Measurements from ENCODE around the gene WIPF1. TPM values are rescaled to one million over a fixed set of nuclear protein-coding genes. Genes with fewer than 3 reads are reported as not detected.

WIPF1 gene
- total RNA-seq, 6 experiments from 2014 or later: 33.0 to 41.7 (median 38.5) TPM

DNA sequence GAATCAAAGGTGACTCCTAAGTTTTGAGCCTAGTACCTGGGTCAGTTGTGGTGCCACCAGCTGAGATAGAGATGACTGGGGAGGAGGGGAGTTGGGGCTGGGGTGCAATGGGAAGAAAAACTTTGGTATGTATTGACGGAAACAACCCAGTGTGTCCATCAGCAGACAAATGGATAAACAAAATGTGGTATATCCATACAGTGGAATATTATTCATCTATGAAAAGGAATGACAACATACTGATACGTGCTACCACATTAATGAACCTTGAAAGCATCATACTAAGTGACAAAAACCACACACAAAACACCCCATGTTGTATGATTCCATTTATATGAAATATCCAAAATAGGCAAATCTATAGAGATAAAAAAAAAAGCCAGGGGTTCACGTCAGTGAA lies 69.6 kb downstream of the WIPF1 start:
- peaks cover 9% of the 10 kb centered on the region; the same call in 1 of the 2 replicates for H3K9me3 Mint-ChIP-seq
- H3K36me3 Mint-ChIP-seq (ENCODE audit: low read depth): peaks cover 9% of the 10 kb centered on the region
- H3K27me3 Mint-ChIP-seq (ENCODE audit: insufficient read depth): peaks cover 11% of the 10 kb centered on the region
- no peak for DNase-seq
- H3K27ac Mint-ChIP-seq: no peak overlapping the region
- H3K4me1 Mint-ChIP-seq (ENCODE audit: low read depth): peaks cover 14% of the 10 kb centered on the region
- TF ChIP-seq, protein P1, sequence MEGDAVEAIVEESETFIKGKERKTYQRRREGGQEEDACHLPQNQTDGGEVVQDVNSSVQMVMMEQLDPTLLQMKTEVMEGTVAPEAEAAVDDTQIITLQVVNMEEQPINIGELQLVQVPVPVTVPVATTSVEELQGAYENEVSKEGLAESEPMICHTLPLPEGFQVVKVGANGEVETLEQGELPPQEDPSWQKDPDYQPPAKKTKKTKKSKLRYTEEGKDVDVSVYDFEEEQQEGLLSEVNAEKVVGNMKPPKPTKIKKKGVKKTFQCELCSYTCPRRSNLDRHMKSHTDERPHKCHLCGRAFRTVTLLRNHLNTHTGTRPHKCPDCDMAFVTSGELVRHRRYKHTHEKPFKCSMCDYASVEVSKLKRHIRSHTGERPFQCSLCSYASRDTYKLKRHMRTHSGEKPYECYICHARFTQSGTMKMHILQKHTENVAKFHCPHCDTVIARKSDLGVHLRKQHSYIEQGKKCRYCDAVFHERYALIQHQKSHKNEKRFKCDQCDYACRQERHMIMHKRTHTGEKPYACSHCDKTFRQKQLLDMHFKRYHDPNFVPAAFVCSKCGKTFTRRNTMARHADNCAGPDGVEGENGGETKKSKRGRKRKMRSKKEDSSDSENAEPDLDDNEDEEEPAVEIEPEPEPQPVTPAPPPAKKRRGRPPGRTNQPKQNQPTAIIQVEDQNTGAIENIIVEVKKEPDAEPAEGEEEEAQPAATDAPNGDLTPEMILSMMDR (IDR thresholded peaks at IDR 0.05): no peak
- no peak overlapping the region for H3K4me3 Mint-ChIP-seq

DNA sequence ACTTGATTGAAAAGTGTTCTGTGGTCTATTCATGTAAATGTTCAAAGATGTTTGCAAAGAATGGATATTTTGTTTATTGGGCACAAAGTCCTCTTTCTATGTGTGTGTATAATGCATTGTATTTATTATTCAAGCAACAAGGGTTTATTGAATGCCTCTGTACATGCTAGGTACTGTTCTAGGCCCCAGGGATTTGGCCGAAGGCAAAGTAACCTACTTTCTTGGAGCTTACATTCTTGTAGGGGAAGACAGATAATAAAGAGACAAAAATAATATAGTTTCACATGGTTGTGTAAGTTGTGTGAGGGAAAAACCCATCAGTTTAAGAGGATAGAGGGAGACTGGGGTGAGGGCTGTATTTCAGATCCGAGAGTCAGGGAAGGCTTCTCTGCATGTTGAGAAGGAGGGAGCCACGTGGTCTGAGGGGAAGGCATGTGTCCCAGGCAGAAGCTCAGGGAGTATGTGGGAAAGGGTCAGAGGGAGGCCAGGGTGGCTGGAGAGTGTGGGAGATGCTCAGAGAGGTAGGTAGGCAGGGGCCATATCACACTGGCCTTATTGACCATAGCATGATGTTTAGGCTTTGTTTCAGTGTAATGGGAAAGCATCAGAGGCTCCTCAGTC lies 70.4 kb downstream of the WIPF1 start:
- H3K36me3 Mint-ChIP-seq (ENCODE audit: low read depth): peaks cover 9% of the 10 kb centered on the region
- no peak overlapping the region for H3K4me3 Mint-ChIP-seq
- H3K9me3 Mint-ChIP-seq: peaks cover 9% of the 10 kb centered on the region; the same call in 1 of the 2 replicates
- no peak for DNase-seq
- H3K27ac Mint-ChIP-seq: no peak overlapping the region
- TF ChIP-seq, protein P1 (IDR thresholded peaks at IDR 0.05): no peak
- peaks cover 11% of the 10 kb centered on the region for H3K4me1 Mint-ChIP-seq (ENCODE audit: low read depth)
- H3K27me3 Mint-ChIP-seq (ENCODE audit: insufficient read depth): peaks cover 11% of the 10 kb centered on the region

DNA sequence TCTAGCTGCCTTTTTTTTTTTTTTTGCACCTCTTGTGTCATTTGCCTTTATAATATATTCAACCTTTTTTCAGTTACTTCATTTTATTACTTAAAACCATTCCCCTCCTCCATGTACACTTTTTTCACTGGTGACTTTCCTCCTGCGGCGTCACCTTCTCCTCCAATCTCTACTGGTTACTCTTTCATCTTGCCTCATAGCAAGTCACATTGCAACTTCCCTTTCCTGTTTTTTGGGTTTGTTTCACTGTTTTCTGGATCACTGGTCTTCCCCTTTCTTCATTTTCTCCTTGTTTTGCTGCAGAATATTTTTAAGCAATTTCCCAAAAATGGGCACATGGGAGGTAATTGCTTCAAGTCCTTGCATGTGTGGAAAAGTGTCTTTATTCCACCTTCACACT lies 73.1 kb downstream of the WIPF1 start:
- no peak for DNase-seq
- TF ChIP-seq, protein P1 (IDR thresholded peaks at IDR 0.05): no peak
- peaks cover 20% of the 10 kb centered on the region for H3K27me3 Mint-ChIP-seq (ENCODE audit: insufficient read depth)
- no peak overlapping the region for H3K4me3 Mint-ChIP-seq
- no peak overlapping the region for H3K27ac Mint-ChIP-seq
- H3K36me3 Mint-ChIP-seq (ENCODE audit: low read depth): peaks cover 9% of the 10 kb centered on the region
- H3K9me3 Mint-ChIP-seq: peaks cover 9% of the 10 kb centered on the region; the same call in 1 of the 2 replicates
- no peaks in the 10 kb centered on the region for H3K4me1 Mint-ChIP-seq (ENCODE audit: low read depth)

DNA sequence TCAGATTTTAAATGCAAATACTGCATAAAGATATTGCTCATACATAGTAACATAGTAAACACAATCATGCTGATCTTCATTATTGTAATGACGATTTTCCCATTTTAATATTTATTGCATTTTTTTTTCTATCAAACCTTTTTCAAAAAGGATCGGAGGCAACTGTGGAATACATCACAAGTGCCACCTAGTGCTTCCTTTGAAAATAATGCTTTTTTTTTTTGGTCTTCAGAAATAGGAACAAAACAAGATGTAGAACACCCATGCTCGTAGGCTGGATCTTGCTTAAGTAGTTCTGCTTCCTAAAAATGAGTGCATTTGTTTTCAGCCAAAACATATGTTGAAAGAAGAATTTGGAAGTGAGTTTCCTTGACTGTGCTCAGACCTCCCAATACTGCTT lies 75.1 kb downstream of the WIPF1 start:
- TF ChIP-seq, protein P1 (IDR thresholded peaks at IDR 0.05): peak; percentile 71
- H3K4me3 Mint-ChIP-seq: no peak overlapping the region
- H3K27ac Mint-ChIP-seq: no peak overlapping the region
- peaks cover 20% of the 10 kb centered on the region for H3K27me3 Mint-ChIP-seq (ENCODE audit: insufficient read depth)
- H3K36me3 Mint-ChIP-seq (ENCODE audit: low read depth): peaks cover 6% of the 10 kb centered on the region
- peaks cover 6% of the 10 kb centered on the region; the same call in 1 of the 2 replicates for H3K4me1 Mint-ChIP-seq (ENCODE audit: low read depth)
- H3K9me3 Mint-ChIP-seq: peaks cover 4% of the 10 kb centered on the region; the same call in 1 of the 2 replicates
- peak; percentile 12 for DNase-seq

GRCh38 chr2:174518395-174518794 lies 79.2 kb downstream of the WIPF1 start:
- TF ChIP-seq, protein P1 (IDR thresholded peaks at IDR 0.05): no peak
- Mint-ChIP-seq H3K36me3 (ENCODE audit: low read depth) (no peaks in the 10 kb centered on the region), H3K9me3 (no peaks in the 10 kb centered on the region; the same call in 1 of the 2 replicates), H3K27me3 (ENCODE audit: insufficient read depth) (peaks cover 17% of the 10 kb centered on the region), H3K4me3 (no peak overlapping the region), H3K27ac (no peak overlapping the region), H3K4me1 (ENCODE audit: low read depth) (peaks cover 6% of the 10 kb centered on the region; the same call in 1 of the 2 replicates)
- no peak for DNase-seq
